GM12874 (cell line): ENCODE data around the gene PYGB.

Source experiments
- CTCF ChIP-seq: IDR thresholded peaks from 2 replicates; pipeline ENCODE4 v1.5.1; 2011; ENCODE audit warnings: low read depth, mild to moderate bottlenecking, control low read depth, low read length, moderate library complexity; ENCODE audit not compliant: insufficient read depth

Gene PYGB

DNA sequence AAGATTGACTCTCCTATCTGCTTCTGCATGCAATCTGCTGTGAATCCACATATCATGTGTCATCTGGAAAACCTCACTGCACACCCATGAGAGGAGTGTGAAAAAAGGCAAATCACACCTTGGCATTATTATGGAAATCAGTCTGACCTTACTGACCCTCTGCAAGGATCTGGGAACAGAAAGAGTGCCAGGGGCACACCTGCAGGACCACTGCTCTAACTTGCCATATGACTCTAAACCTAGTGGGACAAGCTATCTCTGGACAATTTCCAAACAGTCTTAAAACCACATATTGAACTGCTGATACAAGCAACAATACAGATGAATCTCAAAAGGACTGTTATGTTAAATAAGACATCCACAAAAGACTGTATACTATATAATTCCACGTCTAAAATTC is 92.5 kb downstream of the PYGB start:
- TF ChIP-seq CTCF = no peak

DNA sequence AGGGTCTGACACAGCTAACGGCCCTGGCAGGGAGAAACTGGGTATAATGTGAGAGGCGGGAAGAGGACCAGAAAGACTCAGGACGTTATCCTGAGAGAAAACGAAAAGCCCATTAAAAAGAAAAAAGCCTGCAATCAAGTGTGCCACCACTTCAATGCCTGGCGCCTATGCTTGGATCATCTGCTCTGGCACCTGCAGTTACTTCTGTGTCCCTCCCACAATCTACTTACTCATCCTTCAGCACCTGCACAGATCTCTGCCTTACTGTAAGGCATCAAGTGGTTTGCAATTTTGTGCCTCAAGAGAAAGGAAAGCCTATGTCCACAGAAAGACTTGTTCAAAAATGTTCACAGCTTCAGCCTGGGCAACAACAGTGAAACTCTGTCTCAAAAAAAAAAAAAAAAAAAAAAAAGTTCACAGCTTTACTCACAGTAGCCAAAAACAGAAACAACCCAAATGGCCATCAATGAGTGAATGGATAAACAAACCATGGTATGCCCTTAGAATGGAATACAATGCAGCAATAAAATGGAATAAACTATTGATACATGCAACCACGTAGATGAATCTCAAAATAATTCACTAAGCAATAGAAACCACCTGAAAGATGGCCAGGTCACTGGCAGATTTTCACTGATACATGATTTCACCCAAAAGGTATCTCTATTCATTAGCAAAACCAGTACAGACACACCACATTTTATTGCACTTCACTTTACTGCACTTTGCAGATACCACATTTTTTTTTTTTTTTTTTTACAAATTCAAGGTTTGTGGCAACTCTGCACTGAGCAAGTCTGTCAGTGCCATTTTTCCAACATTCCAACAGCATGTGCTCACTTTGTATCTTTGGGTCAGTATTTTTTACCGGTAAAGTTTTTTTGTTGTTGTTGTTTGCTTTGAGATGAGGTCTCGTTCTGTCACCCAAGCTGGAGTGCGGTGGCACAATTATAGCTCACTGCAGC is 94.1 kb downstream of the PYGB start:
- no peak for TF ChIP-seq CTCF

DNA sequence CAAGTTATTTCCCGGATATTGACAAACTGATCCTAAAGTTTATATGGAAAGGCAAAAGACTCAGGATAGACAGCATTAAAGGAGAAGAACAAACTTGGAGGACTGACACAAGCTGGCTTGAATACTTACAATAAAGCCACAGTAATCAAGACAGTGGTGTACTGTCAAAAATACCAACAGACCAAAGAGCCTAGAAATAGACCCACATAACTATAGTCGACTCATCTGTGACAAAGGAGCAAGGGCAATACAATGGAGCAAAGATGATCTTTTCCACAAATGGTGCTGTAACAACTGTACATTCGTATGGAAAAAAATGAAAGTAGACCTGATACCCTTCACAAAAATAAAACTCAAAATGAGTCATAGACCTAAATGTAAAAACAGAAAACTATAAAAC is 96.7 kb downstream of the PYGB start:
- TF ChIP-seq CTCF = no peak

DNA sequence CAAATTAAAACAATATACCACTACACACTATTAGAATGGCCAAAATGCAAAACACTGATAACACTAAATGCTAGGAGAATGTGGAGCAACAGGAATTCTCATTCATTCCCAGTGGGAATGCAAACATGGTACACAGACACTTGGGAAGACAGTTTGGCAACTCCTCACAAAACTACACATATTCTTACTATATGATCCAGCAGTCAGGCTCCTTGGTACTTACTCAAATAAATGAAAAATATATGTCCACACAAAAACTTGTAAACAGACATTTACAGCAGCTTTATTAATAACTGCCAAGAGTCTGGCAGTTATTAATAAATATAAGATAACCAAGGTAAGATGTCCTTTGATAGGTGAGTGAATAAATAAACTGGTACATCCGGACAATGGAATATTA is 97.8 kb downstream of the PYGB start:
- no peak for TF ChIP-seq CTCF

- TF ChIP-seq CTCF = no peak
Measured at GRCh38 chr20:25346349-25346748, 98.5 kb downstream of the PYGB start.
